ENCODE data around the gene CCDC88A.
"Not testable (repeated sequence)": the region's sequence is repeated elsewhere in the genome, so short reads cannot be mapped to it uniquely, and the experiment has no call there.

Gene CCDC88A, protein sequence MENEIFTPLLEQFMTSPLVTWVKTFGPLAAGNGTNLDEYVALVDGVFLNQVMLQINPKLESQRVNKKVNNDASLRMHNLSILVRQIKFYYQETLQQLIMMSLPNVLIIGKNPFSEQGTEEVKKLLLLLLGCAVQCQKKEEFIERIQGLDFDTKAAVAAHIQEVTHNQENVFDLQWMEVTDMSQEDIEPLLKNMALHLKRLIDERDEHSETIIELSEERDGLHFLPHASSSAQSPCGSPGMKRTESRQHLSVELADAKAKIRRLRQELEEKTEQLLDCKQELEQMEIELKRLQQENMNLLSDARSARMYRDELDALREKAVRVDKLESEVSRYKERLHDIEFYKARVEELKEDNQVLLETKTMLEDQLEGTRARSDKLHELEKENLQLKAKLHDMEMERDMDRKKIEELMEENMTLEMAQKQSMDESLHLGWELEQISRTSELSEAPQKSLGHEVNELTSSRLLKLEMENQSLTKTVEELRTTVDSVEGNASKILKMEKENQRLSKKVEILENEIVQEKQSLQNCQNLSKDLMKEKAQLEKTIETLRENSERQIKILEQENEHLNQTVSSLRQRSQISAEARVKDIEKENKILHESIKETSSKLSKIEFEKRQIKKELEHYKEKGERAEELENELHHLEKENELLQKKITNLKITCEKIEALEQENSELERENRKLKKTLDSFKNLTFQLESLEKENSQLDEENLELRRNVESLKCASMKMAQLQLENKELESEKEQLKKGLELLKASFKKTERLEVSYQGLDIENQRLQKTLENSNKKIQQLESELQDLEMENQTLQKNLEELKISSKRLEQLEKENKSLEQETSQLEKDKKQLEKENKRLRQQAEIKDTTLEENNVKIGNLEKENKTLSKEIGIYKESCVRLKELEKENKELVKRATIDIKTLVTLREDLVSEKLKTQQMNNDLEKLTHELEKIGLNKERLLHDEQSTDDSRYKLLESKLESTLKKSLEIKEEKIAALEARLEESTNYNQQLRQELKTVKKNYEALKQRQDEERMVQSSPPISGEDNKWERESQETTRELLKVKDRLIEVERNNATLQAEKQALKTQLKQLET (N-terminal part only)

DNA sequence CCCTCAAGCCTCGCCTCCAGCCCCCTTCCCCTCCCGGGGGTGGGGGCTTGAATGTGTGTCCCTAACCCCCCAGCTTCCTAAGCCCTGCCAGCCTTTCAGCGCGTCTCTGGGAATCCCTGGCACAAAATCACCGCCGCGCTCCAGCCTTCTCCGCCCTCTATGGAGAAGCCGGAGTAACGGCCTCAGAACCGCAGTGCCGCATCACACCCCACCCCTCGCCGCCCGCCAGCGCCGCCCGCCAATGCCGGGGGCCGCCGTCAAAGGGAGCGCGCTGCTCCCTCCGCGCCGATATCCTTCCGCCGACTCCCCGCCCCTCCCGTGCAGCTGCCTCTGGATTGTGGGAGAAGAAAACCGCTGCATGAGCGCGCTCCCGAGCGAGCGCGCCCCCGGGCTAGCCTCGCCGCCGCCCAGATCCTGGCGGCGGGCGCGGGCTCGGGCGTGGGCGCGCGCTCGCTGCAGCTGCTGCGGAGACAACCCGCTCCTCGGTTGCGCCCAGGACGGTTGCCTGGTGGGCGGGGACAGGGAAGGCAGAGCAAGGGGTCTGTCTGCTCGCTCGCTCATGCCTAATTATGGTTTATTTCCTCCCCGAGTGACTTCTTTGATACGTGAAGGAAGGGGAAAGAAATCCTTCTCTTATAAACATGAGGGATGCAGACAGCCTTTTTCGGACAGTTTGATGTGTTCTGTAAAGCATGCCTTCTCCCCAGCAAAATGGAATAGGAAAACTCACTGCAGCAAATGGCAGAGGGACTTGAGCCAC, at the start of gene CCDC88A:
CCDC88A (minus strand) TSS at position 178 of the 760 bp plus-strand sequence. CDS start 777 bp downstream, outside the sequence.
- DNase-seq (ENCODE audit: insufficient read length, low spot score) (peak; percentile 59), FAIRE-seq (peak; percentile 66)

DNA sequence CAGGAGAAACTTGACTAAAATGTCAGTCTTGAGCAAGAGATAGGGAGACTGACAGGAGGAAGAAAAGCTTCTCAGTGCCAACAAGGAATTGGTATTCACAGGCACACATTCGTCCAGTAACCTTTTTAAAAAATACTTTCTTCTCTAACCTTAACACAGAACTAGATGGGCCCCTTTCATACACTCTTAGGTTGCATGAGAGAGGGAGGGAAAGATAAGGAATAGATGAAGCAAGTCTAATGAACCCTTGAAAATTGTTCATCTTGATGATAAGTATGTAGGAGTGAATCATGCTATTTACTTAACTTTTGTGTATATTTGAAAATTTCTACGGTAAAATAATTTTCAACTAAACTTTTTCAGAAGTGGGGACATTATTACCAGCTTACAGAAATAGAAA, 42.0 kb upstream of the CCDC88A start:
- DNase-seq (ENCODE audit: insufficient read length, low spot score) = no peak
- no peak for FAIRE-seq

DNA sequence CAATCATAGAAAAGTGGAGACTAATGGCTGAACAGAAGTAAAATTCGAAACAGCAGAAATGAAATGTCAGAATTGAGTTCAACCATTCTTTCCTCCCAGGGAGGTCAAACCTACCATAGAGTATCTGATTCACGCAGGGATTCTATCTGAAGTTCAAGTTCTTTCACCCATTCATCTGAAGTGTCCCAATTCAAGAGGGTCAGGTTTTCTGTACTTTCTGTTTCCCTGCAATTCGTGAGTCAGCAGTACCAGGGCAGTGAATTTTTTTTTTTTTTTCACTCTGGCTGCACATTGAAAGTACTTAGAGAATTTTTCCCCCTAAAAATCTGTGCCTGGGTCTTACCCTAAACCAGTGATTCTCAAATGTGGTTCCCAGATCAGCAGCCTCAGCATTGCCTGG, 40.9 kb upstream of the CCDC88A start:
- DNase-seq (ENCODE audit: insufficient read length, low spot score) (no peak), FAIRE-seq (no peak)

DNA sequence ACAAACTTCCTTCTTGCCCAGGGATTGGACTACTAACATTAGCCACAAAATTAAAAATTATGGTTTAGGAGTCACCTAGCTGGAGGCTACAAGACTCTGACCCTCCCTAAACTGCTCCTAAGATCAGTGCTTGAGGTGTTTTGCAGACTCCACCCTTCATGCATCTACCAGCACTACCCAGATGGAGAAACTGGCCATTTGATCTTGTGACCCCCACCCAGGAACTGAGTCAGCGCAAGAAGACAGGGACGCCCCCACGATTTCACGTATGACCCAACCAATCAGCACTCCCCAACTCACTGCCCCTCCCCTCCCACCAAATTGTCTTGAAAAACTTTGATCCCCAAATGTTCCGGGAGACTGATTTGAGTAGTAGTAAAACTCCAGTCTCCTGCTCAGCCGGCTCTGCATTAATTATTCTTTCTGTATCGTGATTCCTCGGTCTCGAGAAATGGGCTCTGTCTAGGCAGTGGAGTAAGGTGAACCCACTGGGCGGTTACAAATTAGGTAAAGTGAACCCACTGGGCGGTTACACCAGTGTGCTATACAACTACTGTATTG, 40.1 kb upstream of the CCDC88A start:
- FAIRE-seq (no peak), DNase-seq (ENCODE audit: insufficient read length, low spot score) (no peak)

DNA sequence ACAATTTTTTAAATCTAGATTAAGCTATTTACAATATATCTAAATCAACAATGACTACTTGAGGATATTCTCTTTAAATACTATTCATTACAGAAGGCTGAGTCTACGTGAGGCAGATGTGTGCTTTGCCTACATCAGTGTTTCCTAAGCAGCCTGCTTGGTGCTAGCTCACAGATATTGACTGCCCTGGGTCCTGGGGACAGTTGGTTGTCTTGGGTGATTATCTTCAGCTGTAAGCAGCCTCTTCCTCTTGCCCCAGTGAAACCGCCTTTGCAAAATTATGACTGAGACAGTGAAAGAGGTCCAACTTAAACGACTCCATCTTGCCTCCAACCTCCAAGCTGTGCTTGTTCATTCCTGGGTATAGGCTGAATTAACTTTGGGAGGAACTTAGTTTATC, 39.6 kb upstream of the CCDC88A start:
- no peak for FAIRE-seq
- DNase-seq (ENCODE audit: insufficient read length, low spot score) = no peak

DNA sequence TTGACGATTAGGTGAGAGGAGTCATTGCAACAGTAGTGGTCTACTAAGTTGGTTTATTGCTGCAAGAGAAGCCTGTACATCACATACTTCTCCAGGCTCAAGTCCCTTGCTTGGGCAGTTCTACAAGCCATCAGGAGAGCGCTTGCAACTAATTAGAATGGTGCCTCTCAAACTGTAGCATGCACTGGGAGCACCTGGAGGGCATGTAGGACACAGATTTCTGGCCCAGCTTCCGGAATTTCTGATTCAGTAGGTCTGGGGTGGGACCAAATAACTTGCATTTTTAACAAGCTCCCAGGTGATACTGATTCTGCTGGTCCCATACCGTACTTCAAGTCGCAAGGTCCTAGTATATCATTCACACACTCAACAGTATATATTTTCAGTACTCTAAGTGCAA, 34.5 kb upstream of the CCDC88A start:
- FAIRE-seq (no peak), DNase-seq (ENCODE audit: insufficient read length, low spot score) (no peak)

DNA sequence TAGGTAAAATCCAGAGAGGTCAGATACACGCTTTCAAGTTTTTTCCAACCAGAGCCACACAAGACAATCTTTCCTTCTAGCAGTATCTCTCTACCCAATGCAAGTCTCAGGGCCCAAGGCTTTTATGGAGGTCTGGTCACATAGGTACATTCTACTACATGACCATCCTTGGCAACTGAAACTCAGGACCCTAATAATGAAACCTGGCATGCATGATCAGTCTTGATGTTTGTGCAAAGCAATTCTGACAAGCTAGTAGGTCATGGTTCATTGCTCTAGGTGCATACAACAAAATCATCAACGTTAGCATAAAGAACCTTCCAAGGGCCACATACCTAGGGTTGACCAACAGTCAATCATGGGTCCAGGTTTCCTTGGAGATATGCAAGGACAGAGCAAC, 33.2 kb upstream of the CCDC88A start:
- no peak for FAIRE-seq
- DNase-seq (ENCODE audit: insufficient read length, low spot score) = no peak

DNA sequence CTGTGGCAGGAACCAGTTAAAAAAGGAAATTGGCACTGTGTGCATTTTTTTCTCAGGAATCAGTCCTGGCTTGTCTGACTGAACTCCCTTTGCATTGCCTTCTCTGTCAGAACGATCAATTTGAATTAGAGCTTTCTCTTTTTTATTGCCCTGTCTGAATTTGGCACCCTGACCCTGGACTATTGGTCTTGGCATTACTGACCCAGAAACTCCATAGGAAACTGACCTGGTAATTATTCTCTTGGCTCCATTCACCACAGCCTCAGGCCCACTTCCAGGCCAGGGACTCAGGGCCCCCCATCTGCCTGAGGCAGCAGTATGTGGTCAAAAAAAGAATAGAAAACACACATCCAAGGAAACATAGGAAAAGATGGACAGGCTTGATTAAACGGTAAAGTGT, 32.0 kb upstream of the CCDC88A start:
- no peak for DNase-seq (ENCODE audit: insufficient read length, low spot score)
- FAIRE-seq = no peak

DNA sequence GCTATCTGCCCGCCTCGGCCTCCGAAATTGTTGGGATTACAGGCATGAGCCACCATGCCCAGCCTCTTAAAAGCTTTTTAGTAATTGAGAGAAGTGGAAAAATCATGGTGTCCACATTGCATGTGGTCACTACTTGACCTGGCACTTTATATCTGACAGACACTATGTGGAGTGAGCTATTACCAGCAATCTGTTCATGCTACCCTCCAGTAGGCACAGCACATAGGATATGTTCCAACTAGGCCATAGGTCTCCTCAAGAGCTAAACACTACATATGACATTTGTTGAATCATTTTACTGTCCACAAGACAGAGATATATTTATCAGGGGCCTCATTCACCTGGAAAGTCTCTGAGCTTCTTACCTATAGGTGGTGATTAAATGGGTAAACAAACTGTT, 30.4 kb upstream of the CCDC88A start:
- not testable (repeated sequence) for DNase-seq (ENCODE audit: insufficient read length, low spot score); FAIRE-seq

DNA sequence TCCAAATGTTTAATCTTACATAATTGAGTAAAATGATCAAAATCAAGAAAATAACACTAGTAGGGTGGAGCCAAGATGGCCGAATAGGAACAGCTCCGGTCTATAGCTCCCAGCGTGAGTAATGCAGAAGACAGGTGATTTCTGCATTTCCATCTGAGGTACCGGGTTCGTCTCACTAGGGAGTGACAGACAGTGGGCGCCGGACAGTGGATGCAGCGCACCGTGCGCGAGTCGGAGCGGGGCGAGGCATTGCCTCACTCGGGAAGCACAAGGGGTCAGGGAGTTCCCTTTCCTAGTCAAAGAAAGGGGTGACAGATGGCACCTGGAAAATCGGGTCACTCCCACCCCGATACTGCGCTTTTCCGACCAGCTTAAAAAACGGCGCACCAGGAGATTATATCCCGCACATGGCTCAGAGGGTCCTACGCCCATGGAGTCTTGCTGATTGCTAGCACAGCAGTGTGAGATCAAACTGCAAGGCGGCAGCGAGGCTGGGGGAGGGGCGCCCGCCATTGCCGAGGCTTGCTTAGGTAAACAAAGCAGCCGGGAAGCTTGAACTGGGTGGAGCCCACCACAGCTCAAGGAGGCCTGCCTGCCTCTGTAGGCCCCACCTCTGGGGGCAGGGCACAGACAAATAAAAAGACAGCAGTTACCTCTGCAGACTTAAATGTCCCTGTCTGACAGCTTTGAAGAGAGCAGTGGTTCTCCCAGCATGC, 22.5 kb upstream of the CCDC88A start:
- not testable (repeated sequence) for DNase-seq (ENCODE audit: insufficient read length, low spot score); FAIRE-seq

DNA sequence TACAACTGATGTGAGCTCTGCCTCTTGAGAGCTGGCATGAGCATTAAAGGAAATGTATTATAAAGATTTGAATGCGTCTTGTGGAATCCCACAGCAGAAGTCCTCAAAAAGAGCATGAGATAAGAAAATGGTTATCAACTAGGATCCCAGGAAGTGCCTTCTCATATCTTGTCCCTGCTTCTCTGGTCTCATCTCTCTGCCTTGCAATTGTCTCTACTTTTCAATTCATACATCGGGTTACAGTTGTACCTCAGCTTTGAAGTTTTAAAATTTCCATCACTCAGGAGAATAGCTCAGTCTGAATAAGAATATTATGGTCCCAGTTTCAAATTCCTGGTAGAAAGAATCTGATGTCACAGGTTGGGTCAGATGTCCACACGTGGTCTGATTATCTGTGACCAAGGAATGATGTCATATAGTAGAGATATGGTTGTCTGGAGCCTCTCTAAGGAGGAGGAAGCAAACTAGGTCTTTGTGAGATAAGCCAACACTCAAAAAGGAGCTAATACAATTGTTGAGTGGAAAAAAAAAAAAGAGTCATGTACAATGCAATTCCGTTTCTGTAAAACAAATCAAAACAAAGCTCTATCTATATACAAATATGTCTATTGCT, 21.7 kb upstream of the CCDC88A start:
- FAIRE-seq (no peak), DNase-seq (ENCODE audit: insufficient read length, low spot score) (no peak)

DNA sequence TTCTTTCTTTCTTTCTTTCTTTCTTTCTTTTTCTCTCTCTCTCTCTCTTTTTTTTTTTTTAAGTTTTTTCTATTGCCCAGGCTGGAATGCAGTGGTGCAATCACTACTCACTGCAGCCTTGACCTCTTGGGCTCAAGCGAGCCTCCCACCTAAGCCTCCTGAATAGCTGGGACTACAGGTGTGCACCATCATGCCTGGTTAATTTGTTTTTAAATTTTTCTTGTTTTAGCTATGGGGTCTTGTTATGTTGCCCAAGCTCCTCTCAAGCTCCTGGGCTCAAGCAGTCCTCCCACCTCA, 19.4 kb upstream of the CCDC88A start:
- DNase-seq (ENCODE audit: insufficient read length, low spot score) (no peak), FAIRE-seq (no peak)

DNA sequence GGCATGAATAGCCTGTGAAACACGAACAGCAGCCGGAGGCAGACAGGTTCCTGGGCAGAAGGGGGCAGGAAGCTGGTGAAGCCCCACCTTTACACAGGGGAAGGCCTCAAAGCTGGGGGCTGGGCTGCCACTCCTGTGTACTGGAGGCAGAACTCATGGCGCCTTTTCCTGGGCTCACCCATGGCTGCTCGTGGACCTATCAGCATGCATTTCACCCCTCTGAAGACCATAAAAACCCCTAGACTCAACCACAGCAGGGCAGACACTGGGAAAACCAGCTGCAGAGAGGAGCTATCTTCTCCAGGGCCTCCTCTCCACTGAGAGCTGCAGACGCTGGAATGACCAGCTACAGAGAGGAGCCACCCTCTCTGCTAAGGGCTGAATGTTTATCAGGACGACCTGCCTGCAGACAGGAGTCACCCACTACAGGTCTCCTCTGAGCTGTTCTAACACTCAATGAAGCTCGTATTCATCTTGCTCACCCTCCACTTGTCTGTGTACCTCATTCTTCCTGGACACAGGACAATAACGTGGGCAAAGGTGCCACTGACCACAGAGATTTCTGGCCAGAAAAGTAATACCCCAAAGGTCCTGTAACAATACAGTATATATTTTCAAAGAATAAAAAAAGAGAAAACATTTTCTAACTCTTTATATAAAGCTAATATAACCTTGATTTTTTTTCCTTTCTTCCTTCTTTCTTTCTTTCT, 18.9 kb upstream of the CCDC88A start:
- DNase-seq (ENCODE audit: insufficient read length, low spot score) (no peak), FAIRE-seq (no peak)

DNA sequence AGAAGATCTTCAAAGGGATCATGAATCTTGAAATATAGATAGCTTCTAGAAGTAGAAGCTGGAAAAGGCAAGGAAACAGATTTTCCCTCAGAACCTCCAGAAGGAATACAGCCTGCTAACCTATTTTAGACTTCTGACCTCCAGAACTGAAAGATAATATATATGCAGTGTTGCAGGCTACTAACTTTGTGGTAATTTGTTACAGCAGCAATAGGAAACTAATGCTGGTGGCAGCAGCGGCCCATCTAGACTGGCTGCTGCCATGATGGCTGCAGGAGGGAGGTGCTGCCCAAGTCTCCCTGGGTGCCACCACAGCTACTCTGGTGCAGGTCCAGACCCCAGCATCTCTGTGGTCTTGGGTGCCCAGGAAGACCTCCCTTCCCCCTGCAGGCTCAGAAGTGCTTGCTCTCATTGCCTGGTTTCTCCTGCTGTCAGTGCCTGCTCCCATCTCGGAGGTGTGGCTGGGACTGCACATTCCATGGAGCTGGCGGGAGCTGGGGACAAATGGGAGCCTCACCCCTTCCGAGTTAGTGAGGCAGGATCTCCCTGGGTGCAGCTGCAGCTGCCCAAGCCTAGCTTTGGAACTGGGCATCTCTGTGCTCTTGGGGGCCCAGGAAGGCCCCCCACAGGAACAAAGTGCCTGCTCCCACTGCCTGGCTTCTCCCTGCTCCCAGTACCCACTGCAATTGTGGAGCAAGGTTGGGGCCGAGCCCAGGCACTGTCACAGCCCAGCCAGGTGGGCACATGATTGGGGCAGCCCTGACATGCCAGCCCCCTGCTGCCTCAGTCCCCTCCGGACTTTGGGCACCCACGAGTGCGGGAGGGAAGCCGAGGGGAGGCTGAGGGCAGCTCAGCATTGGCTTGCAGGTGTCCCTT, 18.1 kb upstream of the CCDC88A start:
- DNase-seq (ENCODE audit: insufficient read length, low spot score) (no peak), FAIRE-seq (no peak)

DNA sequence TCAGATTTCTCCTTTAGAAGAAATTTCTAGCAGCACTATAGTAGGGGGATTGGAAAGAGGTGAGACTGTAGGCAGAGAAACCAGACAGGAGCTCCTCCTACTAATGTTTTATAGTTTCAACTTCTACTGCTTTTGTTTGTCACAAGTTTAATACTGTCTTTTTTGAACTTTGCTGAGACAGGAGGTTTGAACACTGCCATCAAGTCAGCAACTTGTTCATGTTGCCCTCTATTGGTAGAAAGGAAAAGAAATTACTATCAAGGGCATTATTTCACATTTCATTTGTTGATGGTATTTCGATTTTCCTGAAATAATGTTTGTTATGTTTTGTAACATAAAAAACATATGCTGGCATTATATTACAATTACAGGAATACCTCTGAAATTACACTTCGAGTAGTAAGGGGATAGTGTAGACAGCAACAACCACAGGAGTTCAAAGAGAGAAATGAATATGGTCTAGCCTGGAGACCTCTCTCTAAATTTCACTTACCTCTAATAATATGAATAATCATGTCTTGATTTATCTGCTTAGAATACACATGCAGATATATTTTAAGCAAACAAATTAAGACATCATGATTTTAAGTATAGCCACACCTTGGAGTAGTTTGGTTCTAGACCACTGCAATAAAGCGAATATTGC, 12.4 kb upstream of the CCDC88A start:
- FAIRE-seq = peak; percentile 92
- no peak for DNase-seq (ENCODE audit: insufficient read length, low spot score)

DNA sequence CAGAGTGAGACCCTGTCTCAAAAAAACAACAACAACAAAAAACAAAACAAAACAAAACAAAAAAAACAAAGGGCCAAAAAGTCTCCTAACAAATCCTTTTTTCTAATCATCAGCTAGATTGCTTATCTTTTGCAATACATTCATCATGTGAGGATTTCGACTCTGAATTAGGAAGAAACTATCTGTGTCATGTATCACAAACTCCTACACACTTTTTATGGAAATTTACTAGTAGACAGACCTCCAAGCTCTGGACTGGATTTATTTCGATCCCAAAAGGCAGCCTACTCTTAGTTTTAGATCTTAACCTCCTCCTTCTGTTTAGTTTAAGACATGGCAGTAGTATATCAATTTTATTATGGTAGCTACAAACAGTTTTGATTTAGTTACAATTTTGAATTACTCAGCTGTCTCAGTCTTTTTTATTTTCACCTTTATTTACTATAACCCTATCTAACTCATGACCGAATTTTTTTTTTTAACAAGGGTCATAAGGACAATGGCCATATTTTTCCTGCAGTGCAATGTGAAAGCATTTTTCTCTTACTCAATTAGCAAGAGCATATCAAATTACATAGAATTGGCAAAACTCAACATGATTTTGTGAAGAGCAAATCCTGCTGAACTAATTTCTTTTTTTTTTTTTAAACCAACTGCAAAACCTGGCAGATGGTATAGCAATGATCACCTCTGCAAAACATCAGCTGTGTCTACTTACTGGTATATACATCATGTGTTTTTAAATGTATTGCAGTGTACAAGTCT, 10.7 kb upstream of the CCDC88A start:
- FAIRE-seq (no peak), DNase-seq (ENCODE audit: insufficient read length, low spot score) (no peak)

DNA sequence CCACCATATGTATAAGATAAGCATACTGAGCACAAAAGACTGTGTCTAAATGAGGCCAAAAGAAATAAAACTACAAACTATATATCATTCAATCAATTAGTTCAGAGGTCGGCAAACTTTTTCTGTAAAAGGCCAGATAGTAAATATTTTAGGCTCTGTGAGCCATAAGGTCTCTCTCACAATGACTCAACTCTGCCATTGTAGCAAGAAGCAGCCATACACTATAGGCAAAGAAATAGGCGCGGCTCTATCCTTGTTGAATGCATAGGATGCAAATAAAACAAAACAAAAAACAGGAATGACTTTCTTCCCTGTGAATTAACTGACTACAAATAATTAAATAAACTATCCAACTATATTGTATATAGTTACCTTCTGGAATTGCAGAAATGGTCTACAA, 8.6 kb upstream of the CCDC88A start:
- FAIRE-seq (no peak), DNase-seq (ENCODE audit: insufficient read length, low spot score) (no peak)
